ENCODE measurements around the gene SLC43A2. TPM values are rescaled to one million over a fixed set of nuclear protein-coding genes. Genes with fewer than 3 reads are reported as not detected.

The SLC43A2 gene
- total RNA-seq, 1 experiment from 2014 or later, result 6.8 TPM

DNA sequence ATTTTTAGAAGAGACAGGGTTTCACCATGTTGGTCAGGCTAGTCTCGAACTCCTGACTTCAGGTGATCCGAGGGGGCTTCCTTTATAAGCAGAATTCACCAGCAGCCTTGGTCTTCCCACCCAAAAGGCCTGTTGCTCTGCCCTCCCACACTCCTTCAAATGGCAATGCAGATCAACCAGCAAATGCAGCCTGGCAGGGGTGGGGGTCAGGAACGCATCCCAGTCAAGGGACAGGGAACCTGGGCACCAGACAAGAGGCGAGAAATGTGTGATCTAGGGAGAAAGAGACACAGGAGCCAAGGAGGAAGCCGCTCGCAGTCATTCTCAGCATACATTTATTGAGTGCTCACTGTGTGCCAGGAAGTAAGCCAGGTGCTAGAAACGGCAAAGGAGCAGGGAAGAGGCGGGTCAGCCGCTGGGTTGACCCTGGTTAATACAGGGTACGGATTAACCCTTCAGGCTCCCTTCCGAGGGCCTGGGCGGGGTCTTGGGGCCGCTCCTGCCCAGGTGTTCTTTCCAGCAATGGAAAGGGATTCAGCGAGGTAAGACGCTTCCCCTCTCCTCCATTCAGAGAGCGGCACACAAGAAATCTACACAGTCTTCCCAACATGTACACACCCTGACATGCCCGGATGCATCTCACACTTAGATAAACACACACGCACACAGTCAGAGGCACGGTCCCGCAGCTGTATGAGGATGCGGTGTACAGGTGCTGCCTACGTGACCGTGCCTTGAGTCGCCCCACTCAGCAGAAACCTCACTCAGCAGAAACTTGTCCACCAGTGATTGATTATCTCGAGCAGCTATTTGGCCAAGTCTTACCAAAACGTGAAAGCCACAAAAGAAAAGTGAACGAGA is 59.5 kb downstream of the SLC43A2 start:
- TF ChIP-seq, protein P1, sequence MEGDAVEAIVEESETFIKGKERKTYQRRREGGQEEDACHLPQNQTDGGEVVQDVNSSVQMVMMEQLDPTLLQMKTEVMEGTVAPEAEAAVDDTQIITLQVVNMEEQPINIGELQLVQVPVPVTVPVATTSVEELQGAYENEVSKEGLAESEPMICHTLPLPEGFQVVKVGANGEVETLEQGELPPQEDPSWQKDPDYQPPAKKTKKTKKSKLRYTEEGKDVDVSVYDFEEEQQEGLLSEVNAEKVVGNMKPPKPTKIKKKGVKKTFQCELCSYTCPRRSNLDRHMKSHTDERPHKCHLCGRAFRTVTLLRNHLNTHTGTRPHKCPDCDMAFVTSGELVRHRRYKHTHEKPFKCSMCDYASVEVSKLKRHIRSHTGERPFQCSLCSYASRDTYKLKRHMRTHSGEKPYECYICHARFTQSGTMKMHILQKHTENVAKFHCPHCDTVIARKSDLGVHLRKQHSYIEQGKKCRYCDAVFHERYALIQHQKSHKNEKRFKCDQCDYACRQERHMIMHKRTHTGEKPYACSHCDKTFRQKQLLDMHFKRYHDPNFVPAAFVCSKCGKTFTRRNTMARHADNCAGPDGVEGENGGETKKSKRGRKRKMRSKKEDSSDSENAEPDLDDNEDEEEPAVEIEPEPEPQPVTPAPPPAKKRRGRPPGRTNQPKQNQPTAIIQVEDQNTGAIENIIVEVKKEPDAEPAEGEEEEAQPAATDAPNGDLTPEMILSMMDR (conservative IDR thresholded peaks at IDR 0.05), result no peak
- no peak for TF ChIP-seq EZH2 (IDR thresholded peaks at IDR 0.05; ENCODE audit: low read depth)
- intact Hi-C loops (cut with micrococcal nuclease; ENCODE audit: unreplicated experiment), result no loop called here
- Histone ChIP-seq H4K20me1 (ENCODE audit: insufficient read depth) (no peaks in the 10 kb centered on the region), H3K9me3 (ENCODE audit: insufficient read depth, low read depth) (no peaks in the 10 kb centered on the region), H3K4me2 (no peak overlapping the region), H3K9me2 (ENCODE audit: insufficient read depth) (no peaks in the 10 kb centered on the region), H3K36me3 (ENCODE audit: low read depth) (no peaks in the 10 kb centered on the region), H3K4me1 (replicated peaks; ENCODE audit: insufficient read depth) (peaks cover 8% of the 10 kb centered on the region), H2AFZ (no peak overlapping the region), H3K27ac (no peak overlapping the region), H3F3A (ENCODE audit: insufficient read depth, low read depth) (peaks cover 12% of the 10 kb centered on the region; the same call in 1 of the 2 replicates), H3K79me2 (ENCODE audit: low read depth) (no peaks in the 10 kb centered on the region), H3K27me3 (ENCODE audit: insufficient read depth, low read depth) (no peaks in the 10 kb centered on the region), H3K4me3 (no peak overlapping the region)
- DNase-seq, result no peak
- POLR2A ChIA-PET (ENCODE audit: unreplicated experiment), result no interaction called here
- CTCF ChIA-PET, result no interaction called here
- BruUV-seq (replicated peaks), result no TSS peak

DNA sequence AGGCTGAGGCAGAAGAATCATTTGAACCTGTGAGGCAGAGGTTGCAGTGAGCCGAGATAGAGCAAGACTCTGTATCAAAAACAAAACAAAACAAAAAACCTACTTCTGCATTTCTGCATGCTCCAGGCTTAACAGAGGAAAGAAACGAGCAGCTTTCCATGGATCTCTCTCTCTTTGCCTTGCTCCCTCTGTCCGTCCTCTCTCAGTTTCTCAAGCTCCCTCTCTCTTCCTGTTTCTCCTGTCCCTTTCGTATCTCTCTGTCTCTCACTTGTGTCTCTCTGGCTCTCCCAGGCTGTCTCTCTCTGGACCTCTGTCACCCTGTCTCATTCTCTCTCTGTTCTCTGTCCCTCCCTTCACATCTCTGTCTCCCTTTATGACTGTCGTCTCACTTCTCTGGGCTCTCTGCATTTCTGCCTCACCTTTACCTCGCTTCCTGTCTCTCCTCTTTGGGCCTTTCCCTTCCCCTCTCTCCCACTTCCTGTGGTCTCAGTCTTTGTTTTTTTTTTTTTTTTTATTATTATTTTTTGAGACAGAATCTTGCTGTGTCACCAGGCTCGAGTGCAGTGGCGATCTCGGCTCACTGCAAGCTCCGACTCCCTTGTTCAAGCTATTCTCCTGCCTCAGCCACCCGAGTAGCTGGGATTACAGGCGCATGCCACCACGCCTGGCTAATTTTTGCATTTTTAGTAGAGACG is 62.0 kb downstream of the SLC43A2 start:
- TF ChIP-seq, protein P1 (conservative IDR thresholded peaks at IDR 0.05), result no peak
- TF ChIP-seq EZH2 (IDR thresholded peaks at IDR 0.05; ENCODE audit: low read depth), result no peak
- peaks cover 4% of the 10 kb centered on the region for H3K79me2 ChIP-seq (ENCODE audit: low read depth)

DNA sequence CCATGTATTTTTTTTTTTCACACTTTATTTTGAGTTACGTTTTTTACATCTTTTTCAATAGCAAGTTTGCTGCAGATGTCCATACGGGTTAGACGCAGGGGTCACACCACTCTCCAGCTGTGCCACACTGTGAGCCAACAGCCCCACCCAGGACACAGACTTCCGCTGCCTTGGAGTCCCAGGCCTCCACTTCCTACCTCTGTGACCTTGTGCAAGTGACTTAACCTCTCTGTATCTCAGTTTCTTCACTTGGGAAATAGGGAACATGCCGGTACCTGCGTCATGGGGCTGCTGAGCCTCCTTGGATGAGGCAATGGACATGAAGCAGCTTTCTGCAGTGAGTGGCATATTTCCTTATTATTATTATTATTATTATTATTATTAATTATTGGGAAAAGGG is 62.8 kb downstream of the SLC43A2 start:
- H3K27me3 ChIP-seq (ENCODE audit: insufficient read depth, low read depth), result no peaks in the 10 kb centered on the region
- intact Hi-C loops (cut with micrococcal nuclease; ENCODE audit: unreplicated experiment), result no loop called here
- no peak overlapping the region for H2AFZ ChIP-seq
- H3K36me3 ChIP-seq (ENCODE audit: low read depth), result no peaks in the 10 kb centered on the region
- H3K4me1 ChIP-seq (replicated peaks; ENCODE audit: insufficient read depth), result peaks cover 22% of the 10 kb centered on the region
- no peak for DNase-seq
- H3K9me3 ChIP-seq (ENCODE audit: insufficient read depth, low read depth), result no peaks in the 10 kb centered on the region
- no peaks in the 10 kb centered on the region for H3K9me2 ChIP-seq (ENCODE audit: insufficient read depth)
- ChIA-PET POLR2A (ENCODE audit: unreplicated experiment) (no interaction called here), CTCF (interaction anchor here (0.6 kb wide), 1 partner anchor 357 kb away, joined by 3 read pairs; no protein-coding TSS in a partner anchor)
- no peak overlapping the region for H3K4me3 ChIP-seq
- H3K79me2 ChIP-seq (ENCODE audit: low read depth), result peaks cover 12% of the 10 kb centered on the region
- peaks cover 18% of the 10 kb centered on the region; the same call in 1 of the 2 replicates for H3F3A ChIP-seq (ENCODE audit: insufficient read depth, low read depth)
- TF ChIP-seq EZH2 (IDR thresholded peaks at IDR 0.05; ENCODE audit: low read depth), result no peak
- TF ChIP-seq, protein P1 (conservative IDR thresholded peaks at IDR 0.05), result no peak
- peaks cover 9% of the 10 kb centered on the region for H4K20me1 ChIP-seq (ENCODE audit: insufficient read depth)
- no peak overlapping the region for H3K4me2 ChIP-seq
- no peak overlapping the region for H3K27ac ChIP-seq
- no TSS peak for BruUV-seq (replicated peaks)

More for the DNA sequence above, 62.0 kb downstream of the SLC43A2 start:
- no peak for DNase-seq
- Histone ChIP-seq H3K4me3 (no peak overlapping the region), H3K27ac (no peak overlapping the region), H3K27me3 (ENCODE audit: insufficient read depth, low read depth) (no peaks in the 10 kb centered on the region), H3K9me3 (ENCODE audit: insufficient read depth, low read depth) (no peaks in the 10 kb centered on the region), H4K20me1 (ENCODE audit: insufficient read depth) (peaks cover under 1% of the 10 kb centered on the region), H3F3A (ENCODE audit: insufficient read depth, low read depth) (peaks cover 18% of the 10 kb centered on the region; the same call in 1 of the 2 replicates), H3K4me1 (replicated peaks; ENCODE audit: insufficient read depth) (peaks cover 15% of the 10 kb centered on the region), H3K36me3 (ENCODE audit: low read depth) (no peaks in the 10 kb centered on the region), H3K4me2 (peak overlapping the region; percentile 45), H3K9me2 (ENCODE audit: insufficient read depth) (no peaks in the 10 kb centered on the region), H2AFZ (peak overlapping the region; percentile 74)
- ChIA-PET POLR2A (ENCODE audit: unreplicated experiment) (no interaction called here), CTCF (no interaction called here)
- BruUV-seq (replicated peaks), result no TSS peak
- intact Hi-C loops (cut with micrococcal nuclease; ENCODE audit: unreplicated experiment), result no loop called here

All from PC-9 (cell line).